Pancreas (tissue), 10 donors: Measurements from ENCODE around the gene SMCO2. TPM values are rescaled to one million over a fixed set of nuclear protein-coding genes. Genes with fewer than 3 reads are reported as not detected.
"Not testable (repeated sequence)": the region's sequence is repeated elsewhere in the genome, so short reads cannot be mapped to it uniquely, and the experiment has no call there.

ENCODE experiments used
- ATAC-seq, 4 donors: fragments of 200-7000 bp; cut with Tn5 transposase; one replicate each; pipeline versions ENCODE4 v1.8.0 to v1.9.1; 2020; ENCODE audit warnings: mild to moderate bottlenecking in 4 of 4, moderate library complexity in 4 of 4
- DNase-seq, 6 donors: peaks; one replicate each; pipeline ENCODE4 v3.0.0-alpha.2; 2020
- FAIRE-seq: peaks from 2 replicates; lab custom pipeline; 2012; peaks lifted over from hg19 to GRCh38; lab: Jason Lieb, UNC
- H3K27ac ChIP-seq, 4 donors: fragments of 200-600 bp; sonication (generic); 1 replicate in 3 of 4; 2 replicates in 1 of 4; pipeline versions ENCODE4 v1.5.0 to v1.8.0; 2020
- H3K27me3 ChIP-seq, 4 donors: fragments of 200-600 bp; one replicate each; pipeline ENCODE4 v1.8.0; 2021
- H3K36me3 ChIP-seq, 3 donors: fragments of 200-600 bp; sonication (generic) in 1 of 3; one replicate each; pipeline versions ENCODE4 v1.5.0 to v1.8.0; 2020 to 2021
- H3K4me1 ChIP-seq, 3 donors: fragments of 200-600 bp; one replicate each; pipeline ENCODE4 v1.8.0; 2021
- H3K4me3 ChIP-seq, 4 donors: fragments of 200-600 bp; sonication (generic) in 2 of 4; one replicate each; pipeline versions ENCODE4 v1.5.0 to v1.8.0; 2020 to 2021
- H3K9me3 ChIP-seq, 4 donors: fragments of 200-600 bp; one replicate each; pipeline ENCODE4 v1.8.0; 2021
- CTCF ChIP-seq, 4 donors: fragments of 200-600 bp; sonication (generic) in 3 of 4; IDR thresholded peaks; one replicate each; pipeline versions ENCODE4 v1.5.0 to v1.8.0; 2021; ENCODE audit warnings: antibody characterized with exemption in 4 of 4
- WGBS, 2 donors: extraction: QIAGEN DNeasy Blood & Tissue Kit; methylation state at CpG; one replicate each; pipeline ENCODE4 v1.1.7; 2013; 5-methylcytosine and 5-hydroxymethylcytosine counted together
- intact Hi-C, 3 donors: fragments of 100-400 bp; cut with DNase I; formaldehyde crosslinking; loops; one replicate each; pipeline versions ENCODE4 v1.11.1 to v1.14.2; 2022
- polyA plus RNA-seq, 2 donors: library from polyadenylated mRNA; stranded (reverse); fragments of 200-250 nt; gene quantifications; one replicate each; pipeline ENCODE4 v1.2.3, GENCODE V29; 2013
- total RNA-seq, 6 donors: library from RNA; stranded (reverse); fragmentation: NEBNext Ultra II Directional in 4 of 6; extraction: Animal tissue kit (Norgen Biotek cat#: 25700) in 4 of 6; gene quantifications; one replicate each; pipeline versions ENCODE4 v1.2.1 to v1.2.4, GENCODE V29; 2021 to 2023
- donor health status: healthy with polysubstance abuse.
- donor health status: DM: no; HTN: no; CAD: no; lungs with moderate emphysema.
- donor health status: DM: no; HTN: no; CAD: no.
- donor health status: control.
- donor health status: control.
- donor health status: Bipolar disorder and iron deficiency.
- donor health status: DM: yes; HTN: yes; CAD: no.
- donor health status: DM: no; HTN: no; CAD: no.
- donor health status: DM: no; HTN: no; CAD: no.
- donor health status: DM: yes; HTN: yes; CAD: no.

SMCO2 gene
- total and polyA plus RNA-seq, 8 donors = 0.28 to 0.50 (median 0.35) TPM; not detected in 5

- Histone ChIP-seq H3K27me3 (no peaks in the 10 kb centered on the region), H3K36me3 (no peaks in the 10 kb centered on the region), H3K4me3 (no peak overlapping the region), H3K9me3 (no peaks in the 10 kb centered on the region), H3K4me1 (peaks cover 5 to 19% (median 10%) of the 10 kb centered on the region in 3 donors), H3K27ac (no peak overlapping the region)
- 33 to 35% methylated on average over 8 of the region's 8 CpGs for WGBS, 2 donors
- no peak for TF ChIP-seq CTCF (IDR thresholded peaks at IDR 0.05)
- ATAC-seq (peak; percentile 50 to 86 (median 78)), FAIRE-seq (no peak), DNase-seq (peak in 1 of 6 donors; percentile 33)
- intact Hi-C loops = no loop called here
Observed at GRCh38 chr12:27541031-27541719, 94.6 kb downstream of the SMCO2 start.

DNA sequence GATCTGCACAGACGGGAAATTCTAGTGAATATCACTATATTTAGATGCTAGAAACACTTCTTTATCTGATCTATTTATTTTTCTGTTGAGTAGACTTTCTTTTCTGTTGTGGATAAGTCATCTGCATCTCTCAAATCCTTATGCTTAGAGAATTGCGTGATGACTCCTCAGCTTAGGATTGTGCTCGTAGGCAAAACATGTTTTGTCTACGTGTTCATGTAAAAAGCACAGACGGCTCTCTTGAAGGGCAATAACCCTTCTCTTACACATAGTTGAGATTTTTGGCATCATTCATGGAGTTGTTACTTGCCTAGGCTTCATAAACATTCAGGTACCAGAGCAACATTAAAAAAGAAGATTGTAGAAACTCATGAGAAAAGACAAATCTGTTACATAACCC is 96.1 kb downstream of the SMCO2 start:
- intact Hi-C loops = no loop called here
- Histone ChIP-seq H3K36me3 (no peaks in the 10 kb centered on the region), H3K27ac (no peak overlapping the region), H3K9me3 (no peaks in the 10 kb centered on the region), H3K4me1 (peaks cover 5 to 19% (median 10%) of the 10 kb centered on the region in 3 donors), H3K27me3 (no peaks in the 10 kb centered on the region), H3K4me3 (no peak overlapping the region)
- no peak for TF ChIP-seq CTCF (IDR thresholded peaks at IDR 0.05)
- 74 to 77% methylated on average over 5 of the region's 5 CpGs for WGBS, 2 donors
- DNase-seq = no peak
- no peak for ATAC-seq
- FAIRE-seq = no peak

DNA sequence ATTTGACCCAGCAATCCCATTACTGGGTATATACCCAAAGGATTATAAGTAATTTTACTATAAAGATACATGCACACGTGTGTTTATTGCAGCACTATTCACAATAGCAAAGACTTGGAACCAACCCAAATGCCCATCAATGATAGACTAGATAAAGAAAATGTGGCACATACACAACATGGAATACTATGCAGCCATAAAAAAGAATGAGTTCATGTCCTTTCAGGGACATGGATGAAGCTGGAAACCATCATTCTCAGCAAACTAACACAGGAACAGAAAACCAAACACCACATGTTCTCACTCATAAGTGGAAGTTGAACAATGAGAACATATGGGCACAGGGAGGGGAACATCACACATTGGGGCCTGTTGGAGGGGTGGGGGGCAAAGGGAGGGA is 98.3 kb downstream of the SMCO2 start:
- intact Hi-C loops, DNase-seq, H3K27me3 ChIP-seq, FAIRE-seq, H3K36me3 ChIP-seq, H3K27ac ChIP-seq, ATAC-seq, H3K4me3 ChIP-seq, H3K9me3 ChIP-seq: not testable (repeated sequence)
- 94 to 98% methylated on average over 1 of the region's 1 CpG for WGBS, 2 donors
- peaks cover 12 to 26% (median 23%) of the 10 kb centered on the region in 3 donors for H3K4me1 ChIP-seq

DNA sequence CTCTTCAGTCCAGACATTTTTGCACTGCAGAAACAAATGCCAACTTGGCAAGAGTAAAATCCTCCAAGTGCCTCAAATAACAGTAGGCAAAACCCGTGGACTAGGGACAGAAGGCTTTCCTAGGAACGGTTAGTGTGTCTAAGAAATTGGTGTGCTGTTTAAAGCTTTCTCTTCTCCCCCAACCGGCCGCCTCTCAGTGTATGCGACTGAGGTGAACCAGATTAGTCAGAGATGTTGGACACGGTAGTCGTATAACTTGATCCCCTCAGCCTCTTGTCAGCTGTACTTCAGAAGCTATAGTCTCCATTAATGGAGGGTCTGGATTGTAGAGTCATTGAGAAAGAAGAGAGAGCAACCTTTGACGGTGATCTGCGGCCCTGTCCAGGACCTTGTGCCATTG is 99.1 kb downstream of the SMCO2 start:
- 59 to 61% methylated on average over 9 of the region's 9 CpGs for WGBS, 2 donors
- no peak for ATAC-seq

DNA sequence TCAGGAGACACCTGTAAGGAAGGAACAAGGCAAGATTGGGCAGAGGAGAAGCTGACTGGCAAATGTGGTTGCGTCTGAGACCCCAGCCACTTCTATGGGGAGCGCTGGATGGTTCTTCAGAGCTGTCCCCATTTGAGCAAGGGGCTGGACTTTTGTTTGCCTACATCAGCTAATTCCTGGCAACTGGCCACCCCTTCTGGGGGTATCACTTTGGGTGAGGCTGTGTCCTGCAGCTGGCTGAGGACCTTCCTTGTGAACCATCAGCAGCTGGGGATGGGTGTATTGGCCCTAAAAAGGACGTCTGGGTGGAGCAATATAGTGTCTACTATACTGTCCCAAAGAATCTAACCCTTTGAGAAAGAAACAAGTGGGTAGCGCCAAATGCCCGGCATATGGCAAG is 101.1 kb downstream of the SMCO2 start:
- Histone ChIP-seq H3K4me3 (no peak overlapping the region), H3K4me1 (peaks cover 16 to 31% (median 24%) of the 10 kb centered on the region in 3 donors), H3K9me3 (no peaks in the 10 kb centered on the region), H3K36me3 (no peaks in the 10 kb centered on the region), H3K27ac (no peak overlapping the region), H3K27me3 (no peaks in the 10 kb centered on the region)
- DNase-seq (peak in 1 of 6 donors; percentile 31), FAIRE-seq (no peak), ATAC-seq (no peak)
- intact Hi-C loops = no loop called here
- 91 to 93% methylated on average over 5 of the region's 5 CpGs for whole genome bisulfite sequencing, 2 donors
- no peak for TF ChIP-seq CTCF (IDR thresholded peaks at IDR 0.05)

More for the DNA sequence above, 99.1 kb downstream of the SMCO2 start:
- peaks cover 16 to 33% (median 27%) of the 10 kb centered on the region in 3 donors for H3K4me1 ChIP-seq
- intact Hi-C loops = no loop called here
- no peak overlapping the region for H3K4me3 ChIP-seq
- TF ChIP-seq CTCF (IDR thresholded peaks at IDR 0.05) = no peak
- DNase-seq (no peak), FAIRE-seq (no peak)
- no peaks in the 10 kb centered on the region for H3K9me3 ChIP-seq
- no peak overlapping the region for H3K27ac ChIP-seq
- H3K27me3 ChIP-seq = no peaks in the 10 kb centered on the region
- H3K36me3 ChIP-seq = no peaks in the 10 kb centered on the region
